GM12878 (cell line): ENCODE results near the gene EIF4E1B. TPM values are rescaled to one million over a fixed set of nuclear protein-coding genes. Genes with fewer than 3 reads are reported as not detected.

ENCODE experiments used
- ATAC-seq: fragments of 200-7000 bp; cut with Tn5 transposase; 3 replicates; pipeline ENCODE4 v1.9.1; 2020; ENCODE audit warnings: mild to moderate bottlenecking, moderate library complexity
- BruUV-seq: library from RNA; stranded (reverse); fragments of 400-500 nt; replicated peaks from 2 replicates; lab custom pipeline; 2021; lab: Mats Ljungman, UMichigan
- CTCF ChIA-PET: fragments of 300-600 bp; sonication (Branson Sonifier 250); formaldehyde crosslinking; extraction: SDS; loops from one replicate; lab custom pipeline; 2021; ENCODE audit warnings: inconsistent platforms; lab: Yijun Ruan, JAX
- POLR2A ChIA-PET: fragments of 350-600 bp; formaldehyde crosslinking; extraction: SDS; loops from one replicate; lab custom pipeline; 2021; ENCODE audit warnings: inconsistent platforms; lab: Charles Lee
- RAD21 ChIA-PET: fragments of 300-600 bp; sonication (Branson Sonifier 250); formaldehyde crosslinking; loops from one replicate; lab custom pipeline; 2023; ENCODE audit warnings: antibody characterized with exemption; ENCODE audit not compliant: unreplicated experiment; lab: Charles Lee
- SMC1A ChIA-PET: fragments of 300-600 bp; sonication (Branson Sonifier 250); formaldehyde crosslinking; loops from one replicate; lab custom pipeline; 2023; ENCODE audit not compliant: unreplicated experiment, uncharacterized antibody; lab: Charles Lee
- DNase-seq: peaks from one replicate; pipeline ENCODE4 v3.0.0-alpha.2; 2011; ENCODE audit warnings: low read depth, low spot score
- FAIRE-seq: peaks from 3 replicates; lab custom pipeline; 2011; peaks lifted over from hg19 to GRCh38; lab: Jason Lieb, UNC
- H2AFZ ChIP-seq: 2 replicates; pipeline ENCODE4 v1.6.0; 2011; ENCODE audit warnings: low read depth, low read length, control low read depth; ENCODE audit not compliant: control insufficient read depth
- H3K27ac ChIP-seq: 2 replicates; pipeline ENCODE4 v1.5.1; 2011; ENCODE audit warnings: control low read depth; ENCODE audit not compliant: control insufficient read depth, insufficient read depth
- H3K27me3 ChIP-seq, 2 experiments: replicated peaks in 1 of 2; 2 replicates each; pipeline versions ENCODE4 v1.6.0 to v1.6.1; 2011; ENCODE audit warnings: low read length in 1 of 2; ENCODE audit not compliant: control insufficient read depth in 2 of 2, insufficient read depth in 2 of 2
- H3K36me3 ChIP-seq, 2 experiments: 2 replicates each; pipeline ENCODE4 v1.5.1; 2011; ENCODE audit warnings: low read length in 1 of 2; ENCODE audit not compliant: control insufficient read depth in 2 of 2, insufficient read depth in 2 of 2
- H3K4me1 ChIP-seq: 2 replicates; pipeline ENCODE4 v1.6.1; 2011; ENCODE audit warnings: mild to moderate bottlenecking, low read length, moderate library complexity, mixed read lengths; ENCODE audit not compliant: control insufficient read depth, insufficient read depth
- H3K4me2 ChIP-seq: 2 replicates; pipeline ENCODE4 v1.6.0; 2011; ENCODE audit warnings: control low read depth; ENCODE audit not compliant: control insufficient read depth, insufficient read depth
- H3K4me3 ChIP-seq: fragments of 200-600 bp; sonication (generic); 2 replicates; pipeline ENCODE4 v1.5.1; 2016
- H3K79me2 ChIP-seq: 2 replicates; pipeline ENCODE4 v1.6.0; 2011; ENCODE audit warnings: low read length; ENCODE audit not compliant: control insufficient read depth, insufficient read depth
- H3K9ac ChIP-seq: 2 replicates; pipeline ENCODE4 v1.8.0; 2011; ENCODE audit warnings: low read length, control low read depth, mixed read lengths; ENCODE audit not compliant: control insufficient read depth, insufficient read depth
- H3K9me3 ChIP-seq: replicated peaks from 3 replicates; pipeline ENCODE4 v1.5.1; 2011; ENCODE audit warnings: mild to moderate bottlenecking, low read length; ENCODE audit not compliant: control insufficient read depth, insufficient read depth
- H4K20me1 ChIP-seq: 2 replicates; pipeline ENCODE4 v1.6.0; 2011; ENCODE audit not compliant: control insufficient read depth, insufficient read depth
- CBX3 ChIP-seq: fragments of 200-600 bp; sonication (generic); IDR thresholded peaks from 2 replicates; pipeline ENCODE4 v1.6.1; 2016; ENCODE audit warnings: low read depth, borderline replicate concordance
- CHD1 ChIP-seq: IDR thresholded peaks from 2 replicates; pipeline ENCODE4 v1.6.1; 2012; ENCODE audit warnings: low read depth, low read length, improper control_type of control experiment
- ESRRA ChIP-seq: IDR thresholded peaks from 2 replicates; pipeline ENCODE4 v1.6.1; 2012; ENCODE audit warnings: mild to moderate bottlenecking, low read length, improper control_type of control experiment
- EZH2 ChIP-seq: IDR thresholded peaks from 2 replicates; pipeline ENCODE4 v1.6.1; 2012; ENCODE audit warnings: low read depth, mild to moderate bottlenecking, control low read depth, inconsistent platforms, low read length, borderline replicate concordance; ENCODE audit not compliant: control insufficient read depth
- HCFC1 ChIP-seq: fragments of 150-350 bp; IDR thresholded peaks from 2 replicates; pipeline ENCODE4 v1.6.1; 2014; ENCODE audit warnings: low read length
- IKZF1 ChIP-seq: fragments of 450-650 bp; conservative IDR thresholded peaks from 2 replicates; pipeline ENCODE4 v1.6.1; 2017; ENCODE audit warnings: antibody characterized with exemption, mild to moderate bottlenecking
- KAT2A ChIP-seq: conservative IDR thresholded peaks from 2 replicates; pipeline ENCODE4 v1.6.1; 2011; ENCODE audit warnings: low read depth, low read length; ENCODE audit not compliant: control insufficient read depth
- RELA ChIP-seq: fragments of 450-650 bp; IDR thresholded peaks from 2 replicates; pipeline ENCODE4 v1.8.0; 2014; ENCODE audit warnings: borderline replicate concordance; ENCODE audit not compliant: partially characterized antibody
- SMARCA5 ChIP-seq: fragments of 450-650 bp; IDR thresholded peaks from 2 replicates; pipeline ENCODE4 v1.6.1; 2017; ENCODE audit warnings: mild to moderate bottlenecking
- SREBF2 ChIP-seq: IDR thresholded peaks from 2 replicates; pipeline ENCODE4 v1.6.1; 2012; ENCODE audit warnings: mild to moderate bottlenecking, low read length
- STAT1 ChIP-seq: fragments of 450-650 bp; conservative IDR thresholded peaks from 2 replicates; pipeline ENCODE4 v1.6.1; 2014; ENCODE audit warnings: antibody characterized with exemption, mild to moderate bottlenecking
- TCF12 ChIP-seq: IDR thresholded peaks from 2 replicates; pipeline ENCODE4 v1.6.1; 2011; ENCODE audit warnings: low read depth, mild to moderate bottlenecking, low read length
- ZNF384 ChIP-seq: IDR thresholded peaks from 2 replicates; pipeline ENCODE4 v1.6.1; 2012; ENCODE audit warnings: low read depth, mild to moderate bottlenecking, low read length, improper control_type of control experiment, borderline replicate concordance
- WGBS: methylation state at CpG from one replicate; pipeline ENCODE4 v1.1.6; 2016; ENCODE audit warnings: low lambda C conversion rate; ENCODE audit not compliant: insufficient replicate concordance, insufficient coverage; ENCODE audit errors: missing lambda C conversion rate; 5-methylcytosine and 5-hydroxymethylcytosine counted together
- in situ Hi-C: fragments of 300-500 bp; cut with MboI; formaldehyde crosslinking; loops from 9 replicates; pipeline ENCODE4 v1.14.3; 2018; ENCODE audit warnings: mixed read lengths
- intact Hi-C: fragments of 100-400 bp; cut with micrococcal nuclease; formaldehyde crosslinking; loops from one replicate; pipeline ENCODE4 v1.14.2; 2022; ENCODE audit not compliant: unreplicated experiment
- polyA plus RNA-seq, 11 experiments: library from polyadenylated mRNA; depleted of rRNA in 4 of 11; unstranded in 6 of 11; stranded (reverse) in 5 of 11; fragments of >200 nt; fragmentation: Nextera tagmentation in 4 of 11; fragmentation: Illumina TruSeq in 1 of 11; extraction: Ambion mirVana in 4 of 11; extraction: Trizol in 1 of 11; gene quantifications; 1 replicate in 1 of 11; 2 replicates in 10 of 11; pipeline versions ENCODE4 v1.2.1 to v1.2.3, GENCODE V29; 2011 to 2016; ENCODE audit warnings: inconsistent platforms in 2 of 11, missing spikeins in 2 of 11, low read depth in 1 of 11
- total RNA-seq, 4 experiments: library from RNA; depleted of rRNA in 3 of 4; stranded (reverse); fragments of >200 nt in 3 of 4; fragmentation: Illumina TruSeq in 1 of 4; extraction: Trizol in 1 of 4; gene quantifications; 2 replicates each; pipeline versions ENCODE4 v1.2.1 to v1.2.3, GENCODE V29; 2013 to 2021
- TF ChIP-seq, protein P1 (sequence below): IDR thresholded peaks from 2 replicates; pipeline ENCODE4 v1.6.1; 2011; ENCODE audit warnings: low read depth, mild to moderate bottlenecking, low read length, moderate library complexity, borderline replicate concordance; ENCODE audit errors: extremely low read depth
- TF ChIP-seq, protein P2 (sequence below): IDR thresholded peaks from 2 replicates; pipeline ENCODE4 v1.6.1; 2012; ENCODE audit warnings: low read length, inconsistent platforms
- TF ChIP-seq, protein P3 (sequence below): fragments of 450-650 bp; IDR thresholded peaks from 2 replicates; pipeline ENCODE4 v1.6.1; 2018; ENCODE audit warnings: mild to moderate bottlenecking, low read depth, moderate library complexity; ENCODE audit not compliant: partially characterized antibody

EIF4E1B gene
- total and polyA plus RNA-seq, 10 of the 15 experiments (the other 5 are each of a cell fraction or from before 2014, with no cell fraction given), result not detected

DNA sequence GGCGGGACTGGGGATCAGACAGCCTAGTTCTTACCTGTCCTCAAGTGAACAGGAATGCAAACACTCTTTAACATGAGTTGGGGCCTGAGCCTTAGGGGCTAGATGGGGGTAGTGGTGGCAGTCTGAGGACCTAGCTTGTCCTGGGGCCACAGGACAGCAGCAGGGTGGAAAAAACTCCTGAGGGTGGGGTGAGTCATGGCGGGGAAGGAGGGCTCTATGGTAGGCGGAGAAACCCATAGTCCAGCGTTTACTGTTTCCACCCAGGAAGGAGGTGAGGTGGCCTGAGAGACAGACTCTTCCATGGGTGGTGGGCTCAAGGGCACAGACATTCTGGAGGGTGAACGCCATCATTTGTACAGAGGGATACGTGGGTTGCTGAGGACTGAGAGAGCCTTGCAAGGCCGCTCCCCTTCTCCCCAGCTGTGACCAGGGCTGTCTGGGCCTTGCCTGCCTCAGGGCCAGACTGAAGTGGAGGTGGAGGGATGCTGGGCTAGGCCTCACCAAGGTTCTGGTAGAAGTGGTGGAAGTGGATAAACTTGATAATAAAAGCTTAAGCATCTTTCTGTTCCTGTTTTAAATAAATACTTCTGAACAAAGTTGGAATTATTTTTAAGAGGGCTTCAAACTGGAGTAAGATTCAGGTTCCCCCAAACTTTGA lies 15.7 kb downstream of the EIF4E1B start:
- ChIA-PET POLR2A (interaction anchor here (0.8 kb wide), 1 partner anchor 10 kb away, joined by 3 read pairs; no protein-coding TSS in a partner anchor), SMC1A (interaction anchor here (1.2 kb wide), 1 partner anchor 74 kb away, joined by 3 read pairs; no protein-coding TSS in a partner anchor), RAD21 (interaction anchor here (1.3 to 2.7 kb wide), 4 partner anchors 14 to 68 kb away, joined by 3 to 20 read pairs (median 4); partner anchors contain the start of gene EIF4E1B), CTCF (interaction anchor here (1.0 to 3.4 kb wide), 7 partner anchors 12 to 230 kb away, joined by 3 to 19 read pairs (median 3); partner anchors contain the start of gene CLTB)
- Histone ChIP-seq H2AFZ (peak overlapping the region; percentile 98), H3K9ac (peak overlapping the region; percentile 58; the same call in 1 of the 2 replicates), H3K27me3 (no peaks in the 10 kb centered on the region), H3K4me2 (peak overlapping the region; percentile 96), H4K20me1 (no peaks in the 10 kb centered on the region), H3K36me3 (no peaks in the 10 kb centered on the region), H3K79me2 (no peaks in the 10 kb centered on the region), H3K4me1 (peaks cover 18% of the 10 kb centered on the region), H3K9me3 (no peaks in the 10 kb centered on the region), H3K4me3 (0 out of 2 replicates have a peak overlapping the region, but pooled peaks have one; percentile 68), H3K27ac (no peak overlapping the region)
- ATAC-seq (no peak), FAIRE-seq (no peak), DNase-seq (no peak)
- 96% methylated on average over 7 of the region's 7 CpGs for WGBS
- in situ Hi-C loops (no loop called here), intact Hi-C loops (loop anchor here (5.0 to 10.0 kb wide), 2 partner anchors 74 to 231 kb away; partner anchors contain the start of gene CLTB)
- TF ChIP-seq EZH2 (no peak), STAT1 (no peak), ZNF384 (no peak), SMARCA5 (no peak), KAT2A (no peak), CBX3 (no peak), ESRRA (no peak), HCFC1 (no peak), TCF12 (no peak), SREBF2 (no peak), RELA (no peak), CHD1 (no peak), IKZF1 (no peak)
- TF ChIP-seq, protein P1, sequence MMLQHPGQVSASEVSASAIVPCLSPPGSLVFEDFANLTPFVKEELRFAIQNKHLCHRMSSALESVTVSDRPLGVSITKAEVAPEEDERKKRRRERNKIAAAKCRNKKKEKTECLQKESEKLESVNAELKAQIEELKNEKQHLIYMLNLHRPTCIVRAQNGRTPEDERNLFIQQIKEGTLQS, result no peak
- TF ChIP-seq, protein P2, sequence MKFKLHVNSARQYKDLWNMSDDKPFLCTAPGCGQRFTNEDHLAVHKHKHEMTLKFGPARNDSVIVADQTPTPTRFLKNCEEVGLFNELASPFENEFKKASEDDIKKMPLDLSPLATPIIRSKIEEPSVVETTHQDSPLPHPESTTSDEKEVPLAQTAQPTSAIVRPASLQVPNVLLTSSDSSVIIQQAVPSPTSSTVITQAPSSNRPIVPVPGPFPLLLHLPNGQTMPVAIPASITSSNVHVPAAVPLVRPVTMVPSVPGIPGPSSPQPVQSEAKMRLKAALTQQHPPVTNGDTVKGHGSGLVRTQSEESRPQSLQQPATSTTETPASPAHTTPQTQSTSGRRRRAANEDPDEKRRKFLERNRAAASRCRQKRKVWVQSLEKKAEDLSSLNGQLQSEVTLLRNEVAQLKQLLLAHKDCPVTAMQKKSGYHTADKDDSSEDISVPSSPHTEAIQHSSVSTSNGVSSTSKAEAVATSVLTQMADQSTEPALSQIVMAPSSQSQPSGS, result no peak
- TF ChIP-seq, protein P3, sequence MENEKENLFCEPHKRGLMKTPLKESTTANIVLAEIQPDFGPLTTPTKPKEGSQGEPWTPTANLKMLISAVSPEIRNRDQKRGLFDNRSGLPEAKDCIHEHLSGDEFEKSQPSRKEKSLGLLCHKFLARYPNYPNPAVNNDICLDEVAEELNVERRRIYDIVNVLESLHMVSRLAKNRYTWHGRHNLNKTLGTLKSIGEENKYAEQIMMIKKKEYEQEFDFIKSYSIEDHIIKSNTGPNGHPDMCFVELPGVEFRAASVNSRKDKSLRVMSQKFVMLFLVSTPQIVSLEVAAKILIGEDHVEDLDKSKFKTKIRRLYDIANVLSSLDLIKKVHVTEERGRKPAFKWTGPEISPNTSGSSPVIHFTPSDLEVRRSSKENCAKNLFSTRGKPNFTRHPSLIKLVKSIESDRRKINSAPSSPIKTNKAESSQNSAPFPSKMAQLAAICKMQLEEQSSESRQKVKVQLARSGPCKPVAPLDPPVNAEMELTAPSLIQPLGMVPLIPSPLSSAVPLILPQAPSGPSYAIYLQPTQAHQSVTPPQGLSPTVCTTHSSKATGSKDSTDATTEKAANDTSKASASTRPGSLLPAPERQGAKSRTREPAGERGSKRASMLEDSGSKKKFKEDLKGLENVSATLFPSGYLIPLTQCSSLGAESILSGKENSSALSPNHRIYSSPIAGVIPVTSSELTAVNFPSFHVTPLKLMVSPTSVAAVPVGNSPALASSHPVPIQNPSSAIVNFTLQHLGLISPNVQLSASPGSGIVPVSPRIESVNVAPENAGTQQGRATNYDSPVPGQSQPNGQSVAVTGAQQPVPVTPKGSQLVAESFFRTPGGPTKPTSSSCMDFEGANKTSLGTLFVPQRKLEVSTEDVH, result no peak
- BruUV-seq, result no TSS peak
